Measurements from ENCODE around the gene LPP. TPM values are rescaled to one million over a fixed set of nuclear protein-coding genes. Genes with fewer than 3 reads are reported as not detected.
"Not testable (repeated sequence)": the region's sequence is repeated elsewhere in the genome, so short reads cannot be mapped to it uniquely, and the experiment has no call there.

Gene LPP
- total RNA-seq, 1 donor from 2014 or later, result 184 TPM

DNA sequence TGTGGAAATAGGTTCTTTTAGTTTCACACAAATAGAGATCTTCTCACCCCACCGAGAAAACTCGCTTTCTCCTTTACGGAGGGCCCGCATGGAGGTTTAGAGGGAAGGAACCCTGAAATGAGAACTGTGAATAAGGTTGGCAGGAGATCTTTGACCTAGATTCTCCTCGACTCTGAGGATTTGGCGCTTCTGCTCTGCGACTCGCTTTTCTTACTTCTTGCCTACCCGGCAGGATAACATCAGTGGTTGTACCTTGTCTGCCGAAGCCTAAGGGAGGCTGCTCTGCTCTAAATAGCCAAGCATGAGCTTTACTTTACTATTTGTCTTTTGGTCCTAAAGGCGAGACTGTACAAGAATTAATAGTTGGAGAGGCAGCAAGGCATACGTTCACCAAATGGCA, 544.5 kb downstream of the LPP start:
- H3K27me3 Mint-ChIP-seq (ENCODE audit: unreplicated experiment), result no peaks in the 10 kb centered on the region
- no peaks in the 10 kb centered on the region for H3K9me3 Mint-ChIP-seq (ENCODE audit: unreplicated experiment)
- H3K27ac Mint-ChIP-seq (ENCODE audit: unreplicated experiment), result no peak overlapping the region

GRCh38 chr3:188700501-188700900, 546.5 kb downstream of the LPP start:
- Mint-ChIP-seq H3K36me3 (ENCODE audit: unreplicated experiment) (peaks cover 5% of the 10 kb centered on the region), H3K9me3 (ENCODE audit: unreplicated experiment) (no peaks in the 10 kb centered on the region), H3K27me3 (ENCODE audit: unreplicated experiment) (no peaks in the 10 kb centered on the region), H3K27ac (ENCODE audit: unreplicated experiment) (no peak overlapping the region), H3K4me3 (ENCODE audit: unreplicated experiment) (no peak overlapping the region), H3K4me1 (ENCODE audit: unreplicated experiment) (peaks cover 8% of the 10 kb centered on the region)
- no peak for DNase-seq (ENCODE audit: extremely low spot score, unreplicated experiment)
- TF ChIP-seq CTCF (IDR thresholded peaks at IDR 0.05), result no peak

More for the DNA sequence above, 544.5 kb downstream of the LPP start:
- DNase-seq (ENCODE audit: extremely low spot score, unreplicated experiment), result no peak
- H3K36me3 Mint-ChIP-seq (ENCODE audit: unreplicated experiment), result no peaks in the 10 kb centered on the region
- H3K4me1 Mint-ChIP-seq (ENCODE audit: unreplicated experiment), result peaks cover 8% of the 10 kb centered on the region
- TF ChIP-seq CTCF (IDR thresholded peaks at IDR 0.05), result no peak
- H3K4me3 Mint-ChIP-seq (ENCODE audit: unreplicated experiment), result no peak overlapping the region

DNA sequence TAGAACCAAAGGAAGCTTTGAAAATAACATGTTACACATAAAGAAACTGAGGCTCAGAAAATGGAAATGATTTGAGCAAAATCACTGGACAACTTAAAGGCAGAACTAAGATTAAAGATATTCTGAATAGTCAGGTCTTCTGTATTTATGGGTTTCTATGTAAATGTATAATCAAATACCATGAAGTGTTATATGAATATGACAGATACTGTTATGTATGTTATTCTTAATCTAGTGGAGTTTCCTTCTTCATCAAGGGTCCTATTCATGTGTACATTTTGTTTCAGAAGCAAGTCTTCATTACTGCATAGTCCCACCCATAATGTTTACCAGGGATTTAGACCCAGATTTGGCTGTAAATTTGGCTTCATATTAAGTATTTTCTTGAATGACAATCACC, 547.0 kb downstream of the LPP start:
- no peak for TF ChIP-seq CTCF (IDR thresholded peaks at IDR 0.05)
- DNase-seq (ENCODE audit: extremely low spot score, unreplicated experiment), result no peak
- Mint-ChIP-seq H3K4me3 (ENCODE audit: unreplicated experiment) (no peak overlapping the region), H3K27me3 (ENCODE audit: unreplicated experiment) (no peaks in the 10 kb centered on the region), H3K27ac (ENCODE audit: unreplicated experiment) (no peak overlapping the region), H3K36me3 (ENCODE audit: unreplicated experiment) (peaks cover 5% of the 10 kb centered on the region), H3K4me1 (ENCODE audit: unreplicated experiment) (peaks cover 10% of the 10 kb centered on the region), H3K9me3 (ENCODE audit: unreplicated experiment) (no peaks in the 10 kb centered on the region)

DNA sequence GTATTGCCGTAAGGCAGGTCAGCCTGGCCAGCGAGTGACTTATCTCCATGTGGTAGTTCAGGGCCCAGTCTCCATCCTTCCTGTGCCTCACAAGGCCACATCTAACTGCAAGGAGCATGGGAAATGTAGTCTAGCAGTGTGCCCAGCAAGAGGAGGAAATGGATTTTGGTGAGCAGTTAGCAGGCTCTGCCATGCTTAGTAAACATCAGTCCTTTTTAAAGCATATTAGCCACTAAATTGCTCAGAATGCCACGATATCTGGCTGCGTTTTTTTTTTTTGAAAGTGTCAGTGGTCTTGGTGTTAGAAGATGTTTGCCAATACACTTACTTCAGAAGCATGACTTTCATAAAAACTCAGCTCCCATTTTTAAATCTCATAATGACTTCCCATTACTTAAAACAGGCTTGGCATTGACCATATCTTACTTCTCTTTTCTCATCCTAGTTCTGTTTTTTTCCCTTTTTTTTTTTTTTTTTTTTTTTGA, 547.6 kb downstream of the LPP start:
- no peak for TF ChIP-seq CTCF (IDR thresholded peaks at IDR 0.05)
- no peaks in the 10 kb centered on the region for H3K27me3 Mint-ChIP-seq (ENCODE audit: unreplicated experiment)
- H3K27ac Mint-ChIP-seq (ENCODE audit: unreplicated experiment), result no peak overlapping the region
- H3K4me1 Mint-ChIP-seq (ENCODE audit: unreplicated experiment), result peaks cover 16% of the 10 kb centered on the region
- peaks cover 5% of the 10 kb centered on the region for H3K36me3 Mint-ChIP-seq (ENCODE audit: unreplicated experiment)
- no peak for DNase-seq (ENCODE audit: extremely low spot score, unreplicated experiment)
- no peak overlapping the region for H3K4me3 Mint-ChIP-seq (ENCODE audit: unreplicated experiment)
- H3K9me3 Mint-ChIP-seq (ENCODE audit: unreplicated experiment), result no peaks in the 10 kb centered on the region

- not testable (repeated sequence) for H3K27ac Mint-ChIP-seq (ENCODE audit: unreplicated experiment); DNase-seq (ENCODE audit: extremely low spot score, unreplicated experiment); H3K9me3 Mint-ChIP-seq (ENCODE audit: unreplicated experiment); H3K27me3 Mint-ChIP-seq (ENCODE audit: unreplicated experiment); H3K4me3 Mint-ChIP-seq (ENCODE audit: unreplicated experiment); H3K36me3 Mint-ChIP-seq (ENCODE audit: unreplicated experiment)
- H3K4me1 Mint-ChIP-seq (ENCODE audit: unreplicated experiment), result peaks cover 15% of the 10 kb centered on the region
Observed at GRCh38 chr3:188702028-188702427, 548.1 kb downstream of the LPP start.

GRCh38 chr3:188706176-188706575, 552.2 kb downstream of the LPP start:
- peaks cover 21% of the 10 kb centered on the region for H3K4me1 Mint-ChIP-seq (ENCODE audit: unreplicated experiment)
- H3K9me3 Mint-ChIP-seq (ENCODE audit: unreplicated experiment), result no peaks in the 10 kb centered on the region
- no peak overlapping the region for H3K27ac Mint-ChIP-seq (ENCODE audit: unreplicated experiment)
- H3K4me3 Mint-ChIP-seq (ENCODE audit: unreplicated experiment), result no peak overlapping the region
- TF ChIP-seq CTCF (IDR thresholded peaks at IDR 0.05), result no peak
- no peaks in the 10 kb centered on the region for H3K27me3 Mint-ChIP-seq (ENCODE audit: unreplicated experiment)
- peaks cover 18% of the 10 kb centered on the region for H3K36me3 Mint-ChIP-seq (ENCODE audit: unreplicated experiment)
- DNase-seq (ENCODE audit: extremely low spot score, unreplicated experiment), result no peak

All from osteocyte (in vitro differentiated cells).